Measurements from ENCODE around the gene VIPR2.

The VIPR2 gene

DNA sequence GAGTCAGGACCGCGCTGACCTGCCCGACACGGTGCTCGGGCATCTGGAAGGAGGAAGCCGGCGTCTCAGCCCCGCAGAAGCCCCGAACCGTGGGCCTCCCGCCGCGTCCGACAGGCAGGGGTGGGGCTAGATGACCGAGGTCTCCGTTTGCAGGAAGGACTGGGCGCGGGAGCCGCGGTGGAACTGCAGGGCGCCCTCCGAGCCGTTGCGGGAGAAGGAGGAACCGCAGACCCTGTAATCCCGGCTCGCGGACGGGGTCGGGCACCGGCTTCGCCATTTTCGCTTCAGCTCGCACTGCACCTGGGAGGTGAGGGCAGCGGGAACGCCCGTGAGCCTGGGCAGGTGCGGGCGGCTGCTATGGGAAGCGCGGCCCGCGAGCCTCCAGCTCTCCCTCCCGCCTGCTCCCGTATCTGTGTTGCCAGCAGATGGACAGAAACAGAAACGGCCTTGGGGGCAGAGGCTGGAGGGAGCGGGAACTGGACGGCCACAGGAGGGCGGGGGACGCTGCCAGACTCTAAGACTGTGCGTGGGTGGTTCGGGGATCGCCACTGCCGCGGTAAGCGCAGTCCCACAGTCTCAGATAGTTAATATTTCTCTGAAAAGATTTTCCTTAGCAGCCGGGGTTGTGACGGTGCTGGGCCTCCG lies 114.1 kb downstream of the VIPR2 start:
- peak; percentile 81 for DNase-seq (ENCODE audit: low spot score)
- Histone ChIP-seq H3K4me3 (peak overlapping the region; percentile 84), H3K27ac (peak overlapping the region; percentile 91 to 97)
- TF ChIP-seq, protein P1, sequence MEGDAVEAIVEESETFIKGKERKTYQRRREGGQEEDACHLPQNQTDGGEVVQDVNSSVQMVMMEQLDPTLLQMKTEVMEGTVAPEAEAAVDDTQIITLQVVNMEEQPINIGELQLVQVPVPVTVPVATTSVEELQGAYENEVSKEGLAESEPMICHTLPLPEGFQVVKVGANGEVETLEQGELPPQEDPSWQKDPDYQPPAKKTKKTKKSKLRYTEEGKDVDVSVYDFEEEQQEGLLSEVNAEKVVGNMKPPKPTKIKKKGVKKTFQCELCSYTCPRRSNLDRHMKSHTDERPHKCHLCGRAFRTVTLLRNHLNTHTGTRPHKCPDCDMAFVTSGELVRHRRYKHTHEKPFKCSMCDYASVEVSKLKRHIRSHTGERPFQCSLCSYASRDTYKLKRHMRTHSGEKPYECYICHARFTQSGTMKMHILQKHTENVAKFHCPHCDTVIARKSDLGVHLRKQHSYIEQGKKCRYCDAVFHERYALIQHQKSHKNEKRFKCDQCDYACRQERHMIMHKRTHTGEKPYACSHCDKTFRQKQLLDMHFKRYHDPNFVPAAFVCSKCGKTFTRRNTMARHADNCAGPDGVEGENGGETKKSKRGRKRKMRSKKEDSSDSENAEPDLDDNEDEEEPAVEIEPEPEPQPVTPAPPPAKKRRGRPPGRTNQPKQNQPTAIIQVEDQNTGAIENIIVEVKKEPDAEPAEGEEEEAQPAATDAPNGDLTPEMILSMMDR (IDR thresholded peaks at IDR 0.05): peak; percentile 53

DNA sequence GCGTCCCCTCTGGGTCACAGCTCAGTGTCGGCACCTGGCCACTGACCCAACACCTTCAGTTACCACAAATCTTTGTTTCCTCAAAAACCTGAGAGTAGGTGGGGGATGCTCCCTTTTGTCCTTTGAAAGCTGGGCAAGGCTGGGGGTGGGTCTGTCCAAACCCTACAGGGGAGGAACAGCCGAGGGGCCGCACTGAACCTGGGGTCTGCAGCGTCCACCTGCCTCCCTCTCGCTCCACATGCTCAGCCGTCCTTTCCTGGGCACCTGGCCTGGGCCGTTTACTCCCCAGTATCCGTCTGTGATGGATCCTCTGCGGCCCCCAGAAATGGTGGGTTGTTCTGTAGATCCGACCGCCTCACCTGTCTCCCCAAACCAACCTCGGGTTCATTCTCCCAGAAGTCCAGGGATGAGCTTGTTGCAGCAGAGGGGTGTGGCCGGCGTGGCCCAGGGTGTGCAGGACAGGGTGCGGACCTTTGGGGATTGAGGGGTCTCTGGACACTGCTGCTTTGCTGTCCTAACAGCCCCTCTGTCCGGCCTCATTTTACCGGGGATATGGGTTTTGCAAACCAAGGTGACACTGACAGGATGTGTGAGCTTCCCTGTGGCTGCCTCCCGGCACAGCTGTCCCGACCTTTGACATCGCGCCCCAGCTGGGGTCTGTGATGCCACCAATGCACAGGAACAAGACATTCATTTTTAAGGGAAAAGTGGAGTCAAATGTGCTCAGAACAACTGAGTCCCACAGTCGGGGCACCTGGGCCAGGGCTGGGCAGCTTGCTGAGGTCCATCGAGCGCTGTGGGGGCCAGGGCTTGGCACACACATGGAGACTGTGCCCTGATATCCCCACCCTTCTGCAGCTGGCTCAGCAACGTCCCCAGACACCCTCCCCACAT lies 115.9 kb downstream of the VIPR2 start:
- Histone ChIP-seq H3K4me3 (no peak overlapping the region), H3K27ac (peak overlapping the region in 1 of 2 donors; percentile 7)
- TF ChIP-seq, protein P1 (IDR thresholded peaks at IDR 0.05): no peak
- peak; percentile 66 for DNase-seq (ENCODE audit: low spot score)

DNA sequence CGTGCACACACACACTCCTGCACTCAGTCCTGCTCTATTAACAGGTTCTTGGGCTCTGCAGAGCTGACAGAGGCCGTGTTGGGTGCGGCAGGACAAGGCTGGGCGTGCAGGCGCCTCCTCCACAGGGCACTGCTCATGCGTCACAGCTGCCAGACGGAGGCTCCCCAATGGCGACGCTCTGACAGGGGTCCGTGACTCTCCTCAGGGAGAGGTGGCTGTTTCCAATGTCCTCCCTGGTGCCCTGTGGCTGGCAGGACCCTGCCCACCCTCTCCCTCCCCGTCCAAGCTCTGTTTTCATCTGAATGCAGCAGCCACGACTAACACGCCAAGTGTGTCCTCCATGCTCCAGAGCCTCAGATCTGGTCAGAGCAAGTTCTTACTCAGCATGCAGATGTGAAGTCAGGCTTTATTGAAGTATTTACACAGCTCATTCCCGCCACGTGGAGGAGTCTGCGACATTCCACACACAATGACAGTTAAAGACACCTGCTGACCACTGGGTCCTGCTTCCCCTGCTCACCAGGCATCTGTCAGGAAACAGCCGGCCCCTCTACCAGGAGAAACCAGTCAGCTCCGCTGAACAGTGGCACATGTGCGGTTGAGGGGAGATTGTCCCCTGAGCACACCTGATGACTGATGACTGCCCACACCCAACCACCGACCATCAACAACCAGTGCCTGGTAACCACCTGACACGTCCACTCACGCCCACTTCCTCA lies 116.7 kb downstream of the VIPR2 start:
- DNase-seq (ENCODE audit: low spot score): peak; percentile 50
- H3K4me3 ChIP-seq: no peak overlapping the region
- H3K27ac ChIP-seq: peak overlapping the region in 1 of 2 donors; percentile 17
- TF ChIP-seq, protein P1 (IDR thresholded peaks at IDR 0.05): no peak

DNA sequence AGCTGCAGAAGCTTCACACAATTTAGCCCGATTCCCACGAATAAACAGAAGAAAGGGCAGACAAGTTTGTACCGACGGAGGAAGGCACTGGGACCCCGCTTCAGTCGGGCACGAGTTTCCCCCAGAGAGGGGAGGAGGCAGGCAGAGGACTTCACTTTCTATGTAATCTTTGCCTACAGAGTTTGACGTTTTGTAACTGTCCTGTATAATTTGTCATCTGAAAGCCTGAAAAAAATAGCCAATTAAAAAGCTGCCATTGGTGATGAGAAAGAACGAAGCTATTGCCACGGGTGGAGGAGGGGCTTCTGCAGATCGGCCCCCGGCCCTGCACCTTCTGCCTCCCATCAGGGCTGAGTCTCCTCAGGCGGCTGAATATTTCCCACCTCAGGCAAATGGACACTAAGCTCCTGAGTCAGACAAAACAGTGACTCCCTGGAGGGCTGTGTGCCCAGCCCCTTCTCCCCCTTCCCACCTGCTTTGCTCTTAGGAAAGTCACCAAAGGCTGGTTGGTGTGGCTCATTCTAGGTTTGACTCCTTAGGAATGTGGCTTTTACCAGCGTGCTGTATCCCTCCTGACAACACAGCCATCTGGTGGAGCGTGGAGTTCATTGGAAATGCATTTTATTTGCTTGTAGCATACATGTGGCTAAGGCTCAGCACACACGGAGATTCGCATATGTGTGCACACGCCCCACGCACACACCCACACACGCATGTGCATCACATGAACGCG lies 117.4 kb downstream of the VIPR2 start:
- peak; percentile 54 for DNase-seq (ENCODE audit: low spot score)

DNA sequence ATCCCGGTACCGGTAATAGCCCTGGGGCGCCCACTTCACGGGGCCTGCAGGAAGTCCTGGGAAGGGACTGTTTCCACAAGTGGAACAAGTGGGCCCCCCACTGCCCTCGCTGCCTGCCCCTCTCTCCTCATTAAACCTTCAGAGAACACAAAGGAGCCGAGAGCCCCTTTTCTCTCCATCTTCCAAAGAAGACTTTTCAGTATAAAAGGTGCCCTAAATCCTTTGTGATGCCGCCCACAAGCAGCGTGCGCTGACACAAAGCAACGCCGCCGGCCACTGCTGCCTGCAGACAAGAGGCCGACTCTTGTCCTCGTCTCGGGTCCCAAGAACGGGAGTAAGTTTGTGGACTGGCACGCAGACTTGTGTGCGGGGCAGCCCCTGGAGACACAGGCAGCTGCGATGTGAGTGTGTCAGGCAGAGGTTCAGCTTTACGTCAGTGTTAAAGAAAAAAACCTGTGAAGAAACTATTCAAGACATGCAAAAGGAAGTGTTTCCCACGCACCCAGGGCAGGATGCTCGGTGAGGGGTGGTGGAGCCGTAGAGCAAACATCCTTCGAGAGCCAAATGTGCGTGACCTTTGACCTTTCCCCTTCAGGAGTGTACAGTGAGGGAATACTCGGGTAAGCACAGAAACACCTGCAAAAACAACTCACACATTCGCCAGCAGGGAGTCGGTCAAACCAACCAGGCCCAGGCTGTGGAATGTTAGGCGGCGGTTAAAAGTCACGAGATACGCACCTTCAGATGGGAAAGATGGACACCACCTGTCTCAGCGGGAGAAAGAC lies 118.2 kb downstream of the VIPR2 start:
- Histone ChIP-seq H3K4me3 (no peak overlapping the region), H3K27ac (no peak overlapping the region)
- peak; percentile 66 for DNase-seq (ENCODE audit: low spot score)
- TF ChIP-seq, protein P1 (IDR thresholded peaks at IDR 0.05): no peak

More for the DNA sequence above, 117.4 kb downstream of the VIPR2 start:
- Histone ChIP-seq H3K27ac (peak overlapping the region in 1 of 2 donors; percentile 17), H3K4me3 (no peak overlapping the region)
- TF ChIP-seq, protein P1 (IDR thresholded peaks at IDR 0.05): no peak

Measured in coronary artery (tissue), 2 donors.